Vagina (tissue), 2 donors: ENCODE measurements around the gene ABCF2.

ENCODE experiments used
- CTCF ChIP-seq, 3 experiments: fragments of 450-650 bp in 2 of 3; fragments of 200-600 bp in 1 of 3; sonication (generic) in 1 of 3; IDR thresholded peaks; one replicate each; pipeline ENCODE4 v1.5.1; 2017 to 2019; ENCODE audit warnings: antibody characterized with exemption in 3 of 3, mild to moderate bottlenecking in 2 of 3, moderate library complexity in 2 of 3
- POLR2A ChIP-seq, 2 donors: fragments of 450-650 bp; IDR thresholded peaks; one replicate each; pipeline ENCODE4 v1.6.1; 2017; ENCODE audit warnings: antibody characterized with exemption in 2 of 2, mild to moderate bottlenecking in 2 of 2, moderate library complexity in 2 of 2
- POLR2AphosphoS5 ChIP-seq, 2 donors: sonication (generic); formaldehyde crosslinking; IDR thresholded peaks; one replicate each; pipeline ENCODE4 v1.9.0; 2017; ENCODE audit warnings: antibody characterized with exemption in 2 of 2, mild to moderate bottlenecking in 2 of 2, low read depth in 1 of 2; ENCODE audit not compliant: insufficient read depth in 1 of 2

GRCh38 chr7:151198945-151199848 lies 27.8 kb downstream of the ABCF2 start:
- TF ChIP-seq POLR2AphosphoS5 (IDR thresholded peaks at IDR 0.05; ENCODE audit: insufficient read depth in 1 of 2, low read depth in 1 of 2) (no peak), CTCF (IDR thresholded peaks at IDR 0.05) (no peak), POLR2A (IDR thresholded peaks at IDR 0.05) (no peak)
